Smooth muscle cell (in vitro differentiated cells): ENCODE measurements around the gene EXOC3L1. TPM values are rescaled to one million over a fixed set of nuclear protein-coding genes. Genes with fewer than 3 reads are reported as not detected.

Experiments
- DNase-seq: peaks from one replicate; lab custom pipeline; 2025; ENCODE audit not compliant: unreplicated experiment; lab: John Stamatoyannopoulos, UW
- H2AFZ ChIP-seq: fragments of 200-600 bp; sonication (generic); 2 replicates; pipeline ENCODE4 v1.6.0; 2016; ENCODE audit warnings: antibody characterized with exemption, low read depth, mild to moderate bottlenecking
- H3F3A ChIP-seq: fragments of 200-600 bp; sonication (generic); 2 replicates; pipeline ENCODE4 v1.6.0; 2017; ENCODE audit warnings: antibody characterized with exemption, low read depth
- H3K27ac ChIP-seq: fragments of 200-600 bp; sonication (generic); 2 replicates; pipeline ENCODE4 v1.5.1; 2016; ENCODE audit warnings: low read depth, mild to moderate bottlenecking
- H3K27me3 ChIP-seq: fragments of 200-600 bp; sonication (generic); 2 replicates; pipeline ENCODE4 v1.6.1; 2016; ENCODE audit warnings: low read depth, mild to moderate bottlenecking
- H3K36me3 ChIP-seq: fragments of 200-600 bp; sonication (generic); 2 replicates; pipeline ENCODE4 v1.5.1; 2016; ENCODE audit warnings: low read depth
- H3K4me1 ChIP-seq: fragments of 200-600 bp; sonication (generic); 2 replicates; pipeline ENCODE4 v1.5.1; 2016; ENCODE audit warnings: low read depth
- H3K4me2 ChIP-seq: fragments of 200-600 bp; sonication (generic); 2 replicates; pipeline ENCODE4 v1.6.0; 2016; ENCODE audit warnings: mild to moderate bottlenecking
- H3K4me3 ChIP-seq: fragments of 200-600 bp; sonication (generic); 2 replicates; pipeline ENCODE4 v1.5.1; 2016; ENCODE audit warnings: mild to moderate bottlenecking
- H3K79me2 ChIP-seq: fragments of 200-600 bp; sonication (generic); 2 replicates; pipeline ENCODE4 v1.6.0; 2016; ENCODE audit warnings: low read depth, mild to moderate bottlenecking
- H3K9ac ChIP-seq: fragments of 200-600 bp; sonication (generic); 2 replicates; pipeline ENCODE4 v1.6.0; 2016; ENCODE audit warnings: low read depth
- H3K9me3 ChIP-seq: fragments of 200-600 bp; sonication (generic); replicated peaks from 2 replicates; pipeline ENCODE4 v1.5.1; 2016; ENCODE audit warnings: low read depth
- H4K20me1 ChIP-seq: fragments of 200-600 bp; sonication (generic); 2 replicates; pipeline ENCODE4 v1.6.0; 2016; ENCODE audit warnings: low read depth
- CTCF ChIP-seq: fragments of 200-600 bp; sonication (generic); IDR thresholded peaks from 2 replicates; pipeline ENCODE4 v1.5.1; 2017; ENCODE audit warnings: borderline replicate concordance, mild to moderate bottlenecking, antibody characterized with exemption; ENCODE audit not compliant: insufficient read depth, poor library complexity, severe bottlenecking
- WGBS: methylation state at CpG from one replicate; pipeline ENCODE4 v1.1.7; 2016; ENCODE audit warnings: low lambda C conversion rate; 5-methylcytosine and 5-hydroxymethylcytosine counted together
- polyA plus RNA-seq: library from polyadenylated mRNA; unstranded; fragments of >200 nt; fragmentation: Nextera tagmentation; extraction: Ambion mirVana; gene quantifications from 2 replicates; pipeline ENCODE4 v1.2.1, GENCODE V29; 2016
- total RNA-seq: library from RNA; depleted of rRNA; stranded (reverse); fragments of >200 nt; gene quantifications from 2 replicates; pipeline ENCODE4 v1.2.3, GENCODE V29; 2014

The EXOC3L1 gene
- total and polyA plus RNA-seq, 2 experiments from 2014 or later: 0.51 TPM; not detected in 1

- no peak for DNase-seq
- no peak for TF ChIP-seq CTCF
- Histone ChIP-seq H3K27me3 (no peaks in the 10 kb centered on the region), H2AFZ (no peak overlapping the region), H3K36me3 (no peaks in the 10 kb centered on the region), H3K9me3 (no peaks in the 10 kb centered on the region), H3K4me3 (no peak overlapping the region), H3K4me2 (no peak overlapping the region), H4K20me1 (peaks cover 49% of the 10 kb centered on the region), H3K9ac (no peak overlapping the region), H3K27ac (no peak overlapping the region), H3F3A (peaks cover 7% of the 10 kb centered on the region), H3K4me1 (peaks cover 12% of the 10 kb centered on the region), H3K79me2 (peaks cover 24% of the 10 kb centered on the region)
- 100% methylated on average over 1 of the region's 1 CpG for WGBS
These were observed 6.9 kb upstream of the EXOC3L1 start for GRCh38 chr16:67196881-67197280.

GRCh38 chr16:67195676-67196075, 5.7 kb upstream of the EXOC3L1 start:
- Histone ChIP-seq H3K4me3 (no peak overlapping the region), H3K9ac (no peak overlapping the region), H3K4me1 (peaks cover 18% of the 10 kb centered on the region), H3K9me3 (no peaks in the 10 kb centered on the region), H3K79me2 (peaks cover 27% of the 10 kb centered on the region), H3F3A (peaks cover 7% of the 10 kb centered on the region), H2AFZ (no peak overlapping the region), H4K20me1 (peaks cover 49% of the 10 kb centered on the region), H3K27ac (no peak overlapping the region), H3K36me3 (no peaks in the 10 kb centered on the region), H3K27me3 (no peaks in the 10 kb centered on the region), H3K4me2 (no peak overlapping the region)
- DNase-seq: no peak
- WGBS: 89% methylated on average over 5 of the region's 5 CpGs
- no peak for TF ChIP-seq CTCF

GRCh38 chr16:67194260-67194659, 4.3 kb upstream of the EXOC3L1 start:
- no peak overlapping the region for H3K4me2 ChIP-seq
- H4K20me1 ChIP-seq: peaks cover 49% of the 10 kb centered on the region
- no peak overlapping the region for H2AFZ ChIP-seq
- DNase-seq: no peak
- TF ChIP-seq CTCF: no peak
- H3K36me3 ChIP-seq: no peaks in the 10 kb centered on the region
- no peak overlapping the region for H3K9ac ChIP-seq
- peaks cover 18% of the 10 kb centered on the region for H3K4me1 ChIP-seq
- H3K9me3 ChIP-seq: no peaks in the 10 kb centered on the region
- H3F3A ChIP-seq: peaks cover 7% of the 10 kb centered on the region
- H3K79me2 ChIP-seq: peaks cover 27% of the 10 kb centered on the region
- 97% methylated on average over 6 of the region's 6 CpGs for WGBS
- no peak overlapping the region for H3K4me3 ChIP-seq
- no peak overlapping the region for H3K27ac ChIP-seq
- H3K27me3 ChIP-seq: no peaks in the 10 kb centered on the region

- no peaks in the 10 kb centered on the region for H3K27me3 ChIP-seq
- no peaks in the 10 kb centered on the region for H3K9me3 ChIP-seq
- DNase-seq: no peak
- no peak overlapping the region for H3K27ac ChIP-seq
- H3K4me1 ChIP-seq: peaks cover 18% of the 10 kb centered on the region
- no peak overlapping the region for H2AFZ ChIP-seq
- H3K79me2 ChIP-seq: peaks cover 27% of the 10 kb centered on the region
- H3K36me3 ChIP-seq: no peaks in the 10 kb centered on the region
- H3K9ac ChIP-seq: no peak overlapping the region
- peak overlapping the region; percentile 94 for H3K4me3 ChIP-seq
- H3K4me2 ChIP-seq: peak overlapping the region; percentile 100
- peaks cover 46% of the 10 kb centered on the region for H4K20me1 ChIP-seq
- H3F3A ChIP-seq: peaks cover 7% of the 10 kb centered on the region
- no peak for TF ChIP-seq CTCF
These were observed 3.6 kb upstream of the EXOC3L1 start for GRCh38 chr16:67193536-67193935.
